ENCODE data around the gene CSPG4. TPM values are rescaled to one million over a fixed set of nuclear protein-coding genes. Genes with fewer than 3 reads are reported as not detected.
"Not testable (repeated sequence)": the region's sequence is repeated elsewhere in the genome, so short reads cannot be mapped to it uniquely, and the experiment has no call there.

CSPG4 gene
- total RNA-seq, 2 experiments from 2014 or later: not detected

GRCh38 chr15:75693028-75693427 is 19.6 kb downstream of the CSPG4 start:
- H3K4me3 Mint-ChIP-seq; DNase-seq; H3K36me3 Mint-ChIP-seq (ENCODE audit: low read depth); POLR2A ChIA-PET; H3K27ac Mint-ChIP-seq; CTCF ChIA-PET; H3K9me3 Mint-ChIP-seq: not testable (repeated sequence)
- Mint-ChIP-seq H3K4me1 (peaks cover 12% of the 10 kb centered on the region), H3K27me3 (peaks cover 18% of the 10 kb centered on the region)

- H3K4me3 Mint-ChIP-seq; H3K9me3 Mint-ChIP-seq; CTCF ChIA-PET; H3K36me3 Mint-ChIP-seq (ENCODE audit: low read depth); H3K27ac Mint-ChIP-seq; DNase-seq; POLR2A ChIA-PET: not testable (repeated sequence)
- Mint-ChIP-seq H3K4me1 (peaks cover 12% of the 10 kb centered on the region), H3K27me3 (peaks cover 18% of the 10 kb centered on the region)
Measured at GRCh38 chr15:75692311-75692710, 20.3 kb downstream of the CSPG4 start.

- DNase-seq; H3K27ac Mint-ChIP-seq; POLR2A ChIA-PET; H3K36me3 Mint-ChIP-seq (ENCODE audit: low read depth); H3K4me3 Mint-ChIP-seq; H3K4me1 Mint-ChIP-seq; H3K9me3 Mint-ChIP-seq: not testable (repeated sequence)
- CTCF ChIA-PET: interaction anchor here (0.6 kb wide), 1 partner anchor 332 kb away, joined by 3 read pairs; no protein-coding TSS in a partner anchor
- H3K27me3 Mint-ChIP-seq: peaks cover 14% of the 10 kb centered on the region
Measured at GRCh38 chr15:75689429-75689828, 23.2 kb downstream of the CSPG4 start.

GRCh38 chr15:75688831-75689230 is 23.8 kb downstream of the CSPG4 start:
- H3K27me3 Mint-ChIP-seq: peaks cover 10% of the 10 kb centered on the region
- CTCF ChIA-PET: interaction anchor here (0.6 kb wide), 1 partner anchor 332 kb away, joined by 3 read pairs; no protein-coding TSS in a partner anchor
- no peaks in the 10 kb centered on the region for H3K9me3 Mint-ChIP-seq
- peaks cover 2% of the 10 kb centered on the region for H3K4me1 Mint-ChIP-seq
- H3K27ac Mint-ChIP-seq: no peak overlapping the region
- POLR2A ChIA-PET: no interaction called here
- DNase-seq: no peak
- H3K4me3 Mint-ChIP-seq: no peak overlapping the region
- H3K36me3 Mint-ChIP-seq (ENCODE audit: low read depth): no peaks in the 10 kb centered on the region

GRCh38 chr15:75688278-75688557 is 24.4 kb downstream of the CSPG4 start:
- Mint-ChIP-seq H3K4me3 (no peak overlapping the region), H3K27ac (no peak overlapping the region), H3K9me3 (no peaks in the 10 kb centered on the region), H3K27me3 (peaks cover 9% of the 10 kb centered on the region), H3K4me1 (peaks cover 2% of the 10 kb centered on the region), H3K36me3 (ENCODE audit: low read depth) (no peaks in the 10 kb centered on the region)
- ChIA-PET POLR2A (no interaction called here), CTCF (no interaction called here)
- DNase-seq: no peak

DNA sequence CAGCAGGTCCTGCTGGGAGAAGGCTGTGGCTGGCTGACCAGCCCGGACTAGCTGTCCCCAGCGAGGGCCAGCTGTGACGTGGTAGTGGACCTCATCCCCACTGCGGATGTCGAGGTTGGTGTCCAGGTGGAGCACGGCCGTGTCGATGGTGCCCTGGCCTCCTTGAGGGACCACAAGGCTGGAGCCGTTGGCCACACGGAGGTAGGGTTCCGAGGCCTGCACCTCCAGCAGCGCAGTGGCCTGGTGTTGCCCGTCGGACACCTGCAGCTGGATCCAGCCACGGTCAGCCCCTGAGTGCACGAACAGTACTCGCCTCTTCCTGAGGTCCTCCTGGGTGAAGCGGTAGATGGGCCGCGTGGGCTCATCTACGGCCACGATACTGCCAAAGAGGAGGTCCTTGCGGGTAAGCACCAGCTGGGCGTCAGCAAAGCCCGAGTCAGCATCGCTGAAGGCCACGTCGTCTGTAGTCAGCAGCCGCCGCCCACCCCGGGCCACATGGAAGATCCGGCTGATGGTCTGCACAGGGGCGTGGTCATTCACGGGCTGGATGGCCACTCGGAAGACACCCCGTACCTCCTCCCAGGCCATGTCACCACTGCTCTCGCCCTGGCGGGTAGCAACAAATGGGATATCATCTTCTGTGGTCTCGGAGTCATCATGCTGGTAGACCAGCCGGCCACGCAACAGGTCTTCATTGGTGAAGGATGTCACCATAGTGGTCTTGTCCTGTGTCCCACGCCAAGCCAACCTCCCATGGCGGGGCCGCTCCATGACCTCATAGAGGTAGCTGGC is 25.0 kb downstream of the CSPG4 start:
- H3K27me3 Mint-ChIP-seq: peaks cover 6% of the 10 kb centered on the region
- H3K36me3 Mint-ChIP-seq (ENCODE audit: low read depth): no peaks in the 10 kb centered on the region
- H3K27ac Mint-ChIP-seq: no peak overlapping the region
- ChIA-PET POLR2A (no interaction called here), CTCF (no interaction called here)
- no peak overlapping the region for H3K4me3 Mint-ChIP-seq
- no peaks in the 10 kb centered on the region for H3K9me3 Mint-ChIP-seq
- DNase-seq: no peak
- peaks cover 2% of the 10 kb centered on the region for H3K4me1 Mint-ChIP-seq

DNA sequence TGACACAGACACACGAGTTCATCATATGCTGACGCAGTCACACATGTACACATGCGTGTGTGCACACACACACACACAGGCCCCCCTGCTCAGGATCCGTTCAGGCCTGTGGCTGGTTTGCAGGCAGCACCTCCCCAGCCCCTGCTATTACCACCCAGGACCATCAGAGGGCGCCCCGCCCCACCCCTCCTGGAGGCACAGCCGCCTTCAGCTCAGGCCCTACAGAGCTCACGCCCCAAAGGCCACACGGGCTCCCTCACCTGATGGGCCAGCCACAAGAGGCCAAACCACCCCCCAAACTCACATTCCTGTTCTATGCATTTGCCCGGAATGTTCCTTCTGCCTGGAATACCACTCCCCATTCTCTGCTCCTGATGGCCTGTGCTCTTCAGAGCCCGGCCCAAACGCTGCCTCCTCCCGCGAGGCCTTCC is 26.4 kb downstream of the CSPG4 start:
- H3K36me3 Mint-ChIP-seq (ENCODE audit: low read depth); H3K9me3 Mint-ChIP-seq; H3K4me3 Mint-ChIP-seq; POLR2A ChIA-PET; H3K4me1 Mint-ChIP-seq; H3K27me3 Mint-ChIP-seq; H3K27ac Mint-ChIP-seq: not testable (repeated sequence)
- peak; percentile 80 for DNase-seq
- CTCF ChIA-PET: interaction anchor here (0.6 to 1.5 kb wide), 6 partner anchors 8 to 319 kb away, joined by 3 to 7 read pairs (median 3); no protein-coding TSS in a partner anchor

GRCh38 chr15:75685195-75685594 is 27.5 kb downstream of the CSPG4 start:
- Mint-ChIP-seq H3K36me3 (ENCODE audit: low read depth) (no peaks in the 10 kb centered on the region), H3K9me3 (no peaks in the 10 kb centered on the region), H3K27me3 (no peaks in the 10 kb centered on the region), H3K4me1 (no peaks in the 10 kb centered on the region), H3K27ac (no peak overlapping the region), H3K4me3 (no peak overlapping the region)
- no peak for DNase-seq
- POLR2A ChIA-PET: interaction anchor here (0.6 kb wide), 1 partner anchor 266 kb away, joined by 6 read pairs; no protein-coding TSS in a partner anchor
- CTCF ChIA-PET: interaction anchor here (1.1 to 1.5 kb wide), 2 partner anchors 21 to 117 kb away, joined by 3 to 4 read pairs; no protein-coding TSS in a partner anchor

GRCh38 chr15:75684648-75685047 is 28.0 kb downstream of the CSPG4 start:
- ChIA-PET POLR2A (interaction anchor here (0.6 kb wide), 1 partner anchor 266 kb away, joined by 6 read pairs; no protein-coding TSS in a partner anchor), CTCF (interaction anchor here (1.1 kb wide), 1 partner anchor 21 kb away, joined by 3 read pairs; no protein-coding TSS in a partner anchor)
- H3K4me3 Mint-ChIP-seq: no peak overlapping the region
- H3K27me3 Mint-ChIP-seq: no peaks in the 10 kb centered on the region
- H3K36me3 Mint-ChIP-seq (ENCODE audit: low read depth): no peaks in the 10 kb centered on the region
- H3K4me1 Mint-ChIP-seq: no peaks in the 10 kb centered on the region
- no peaks in the 10 kb centered on the region for H3K9me3 Mint-ChIP-seq
- no peak for DNase-seq
- H3K27ac Mint-ChIP-seq: no peak overlapping the region

- H3K36me3 Mint-ChIP-seq (ENCODE audit: low read depth); H3K4me3 Mint-ChIP-seq; H3K9me3 Mint-ChIP-seq; H3K27me3 Mint-ChIP-seq; H3K27ac Mint-ChIP-seq; POLR2A ChIA-PET; H3K4me1 Mint-ChIP-seq: not testable (repeated sequence)
- peak; percentile 71 for DNase-seq
- CTCF ChIA-PET: interaction anchor here (1.0 kb wide), 1 partner anchor 314 kb away, joined by 3 read pairs; no protein-coding TSS in a partner anchor
Measured at GRCh38 chr15:75683646-75684312, 28.9 kb downstream of the CSPG4 start.

DNA sequence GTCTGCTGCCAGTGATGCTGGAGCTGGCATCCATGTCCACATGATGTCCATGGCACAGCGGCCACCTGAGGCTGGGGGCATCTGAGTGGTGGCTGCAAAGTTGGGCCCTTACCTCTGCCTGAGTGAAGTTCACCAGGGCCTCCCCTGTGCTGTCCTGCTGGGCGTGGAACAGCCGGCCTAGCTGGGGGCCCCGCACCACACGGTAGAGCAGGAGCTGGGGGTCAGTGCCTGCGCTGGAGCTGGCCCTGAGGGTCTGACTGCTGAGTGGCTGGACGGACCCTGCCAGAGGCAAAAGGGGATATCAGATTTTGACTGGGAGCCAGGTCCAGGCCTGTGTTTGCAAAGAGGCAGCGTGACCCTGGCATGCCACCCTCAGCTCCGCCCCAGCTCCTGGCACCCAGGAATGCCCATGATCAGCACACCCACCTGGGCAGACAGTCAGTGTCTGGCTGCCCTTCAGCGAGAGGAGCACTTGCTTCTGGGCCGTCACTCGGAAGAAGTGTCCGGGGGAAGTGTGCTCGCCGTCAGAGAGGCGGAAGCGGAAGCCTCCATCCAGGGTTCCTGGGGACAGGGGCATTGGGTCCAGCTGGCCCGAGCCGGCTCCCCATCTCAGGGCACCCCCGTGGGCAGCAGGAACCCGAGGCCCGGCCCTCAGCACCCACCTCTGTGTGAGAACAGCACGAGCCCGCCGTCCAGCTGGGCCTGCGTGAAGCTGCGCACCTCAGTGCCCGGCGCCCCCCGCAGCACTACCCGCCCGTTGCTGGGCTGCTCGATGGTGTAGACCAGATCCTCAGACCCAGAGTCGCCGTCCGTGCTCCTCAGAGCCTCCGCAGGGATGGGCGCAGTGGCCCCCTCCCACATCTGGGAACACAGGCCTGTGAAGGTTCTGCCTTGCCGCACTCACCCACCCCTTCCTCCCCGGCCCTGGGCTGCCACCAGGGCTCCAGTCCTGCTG is 30.2 kb downstream of the CSPG4 start:
- H3K36me3 Mint-ChIP-seq (ENCODE audit: low read depth): no peaks in the 10 kb centered on the region
- H3K4me3 Mint-ChIP-seq: no peak overlapping the region
- ChIA-PET POLR2A (no interaction called here), CTCF (interaction anchor here (1.1 to 2.1 kb wide), 3 partner anchors 21 to 314 kb away, joined by 3 to 8 read pairs (median 5); partner anchors contain the start of gene MAN2C1)
- H3K4me1 Mint-ChIP-seq: no peaks in the 10 kb centered on the region
- H3K9me3 Mint-ChIP-seq: no peaks in the 10 kb centered on the region
- no peak overlapping the region for H3K27ac Mint-ChIP-seq
- no peaks in the 10 kb centered on the region for H3K27me3 Mint-ChIP-seq
- no peak for DNase-seq

- Mint-ChIP-seq H3K4me3 (no peak overlapping the region), H3K36me3 (ENCODE audit: low read depth) (no peaks in the 10 kb centered on the region), H3K4me1 (no peaks in the 10 kb centered on the region), H3K9me3 (no peaks in the 10 kb centered on the region), H3K27me3 (no peaks in the 10 kb centered on the region), H3K27ac (no peak overlapping the region)
- DNase-seq: no peak
- POLR2A ChIA-PET: no interaction called here
- CTCF ChIA-PET: interaction anchor here (0.6 to 2.5 kb wide), 3 partner anchors 7 to 338 kb away, joined by 3 to 6 read pairs (median 3); partner anchors contain the start of gene MAN2C1
Measured at GRCh38 chr15:75680007-75680789, 32.5 kb downstream of the CSPG4 start.

All from activated CD4-positive, alpha-beta T cell treated with anti-CD3 and anti-CD28 coated beads, Interleukin-2, amount 10 ng/mL, durations not matched to agents 7 days and 5 days (primary cell).